Activated naive CD8-positive, alpha-beta T cell treated with anti-CD3 and anti-CD28 coated beads for 36 hours (primary cell): ENCODE results near the gene KRT78. TPM values are rescaled to one million over a fixed set of nuclear protein-coding genes. Genes with fewer than 3 reads are reported as not detected.

ENCODE experiments used
- DNase-seq: peaks from one replicate; pipeline ENCODE4 v3.0.0; 2021
- H3K27ac Mint-ChIP-seq: one replicate; pipeline ENCODE4 v1.8.0; 2022; ENCODE audit warnings: mild to moderate bottlenecking, moderate library complexity, mixed read lengths
- H3K27me3 Mint-ChIP-seq: one replicate; pipeline ENCODE4 v1.8.0; 2022; ENCODE audit warnings: mild to moderate bottlenecking, mixed read lengths
- H3K36me3 Mint-ChIP-seq: one replicate; pipeline ENCODE4 v1.8.0; 2021; ENCODE audit warnings: mild to moderate bottlenecking, mixed read lengths
- H3K4me1 Mint-ChIP-seq: one replicate; pipeline ENCODE4 v1.8.0; 2021; ENCODE audit warnings: mixed read lengths
- H3K4me3 Mint-ChIP-seq: one replicate; pipeline ENCODE4 v1.8.0; 2022; ENCODE audit warnings: mild to moderate bottlenecking, moderate library complexity, mixed read lengths
- H3K9me3 Mint-ChIP-seq: one replicate; pipeline ENCODE4 v1.8.0; 2022; ENCODE audit warnings: mixed read lengths
- total RNA-seq, 2 experiments: library from RNA; stranded (reverse); gene quantifications; one replicate each; pipeline ENCODE4 v1.2.3, GENCODE V29; 2021

Gene KRT78
- total RNA-seq, 2 experiments from 2014 or later = not detected

DNA sequence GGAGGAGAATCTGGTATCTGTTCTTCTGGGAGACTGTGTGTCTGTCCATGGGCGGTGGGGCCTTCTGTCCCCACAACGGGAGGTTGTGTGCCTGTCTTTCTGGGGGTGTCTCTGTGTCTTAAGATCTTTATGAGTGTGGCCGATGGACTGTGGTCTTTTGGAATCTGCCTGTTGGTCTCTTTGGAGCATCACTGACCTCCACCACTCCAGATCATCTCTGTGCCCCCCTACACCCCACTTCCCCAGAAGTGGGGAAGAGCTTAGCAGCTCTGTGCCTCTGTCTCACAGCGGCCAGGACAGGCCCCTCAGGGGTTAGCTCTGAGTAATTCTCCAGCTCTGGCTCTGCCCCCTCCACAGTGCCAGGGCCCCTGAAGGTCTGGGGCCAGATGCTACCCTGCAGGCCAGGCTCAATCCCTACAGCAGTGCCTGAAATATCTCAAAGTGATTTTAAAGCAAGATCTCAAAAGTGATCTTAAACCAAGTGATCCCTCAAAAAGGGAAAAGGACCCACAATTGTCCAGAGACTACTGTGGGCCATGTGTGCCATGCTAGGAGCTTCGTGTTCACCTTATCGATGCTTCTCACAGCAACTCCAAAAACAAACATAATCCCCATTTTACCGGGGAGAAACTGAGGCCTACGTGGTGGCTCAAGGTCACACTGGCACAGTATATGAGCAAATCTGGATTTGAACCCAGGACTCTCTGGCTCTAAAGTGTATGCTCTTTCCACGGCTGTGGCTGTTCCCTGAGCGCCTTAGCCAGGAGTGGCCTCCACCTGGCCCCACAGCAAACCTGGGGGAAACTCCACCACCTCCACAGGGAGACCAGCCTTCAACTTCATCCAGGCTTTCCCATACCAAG, 26.0 kb upstream of the KRT78 start:
- Mint-ChIP-seq H3K27ac (no peak overlapping the region), H3K9me3 (no peaks in the 10 kb centered on the region), H3K36me3 (no peaks in the 10 kb centered on the region), H3K4me1 (peaks cover 14% of the 10 kb centered on the region), H3K4me3 (peak overlapping the region; percentile 69), H3K27me3 (no peaks in the 10 kb centered on the region)
- DNase-seq = no peak

DNA sequence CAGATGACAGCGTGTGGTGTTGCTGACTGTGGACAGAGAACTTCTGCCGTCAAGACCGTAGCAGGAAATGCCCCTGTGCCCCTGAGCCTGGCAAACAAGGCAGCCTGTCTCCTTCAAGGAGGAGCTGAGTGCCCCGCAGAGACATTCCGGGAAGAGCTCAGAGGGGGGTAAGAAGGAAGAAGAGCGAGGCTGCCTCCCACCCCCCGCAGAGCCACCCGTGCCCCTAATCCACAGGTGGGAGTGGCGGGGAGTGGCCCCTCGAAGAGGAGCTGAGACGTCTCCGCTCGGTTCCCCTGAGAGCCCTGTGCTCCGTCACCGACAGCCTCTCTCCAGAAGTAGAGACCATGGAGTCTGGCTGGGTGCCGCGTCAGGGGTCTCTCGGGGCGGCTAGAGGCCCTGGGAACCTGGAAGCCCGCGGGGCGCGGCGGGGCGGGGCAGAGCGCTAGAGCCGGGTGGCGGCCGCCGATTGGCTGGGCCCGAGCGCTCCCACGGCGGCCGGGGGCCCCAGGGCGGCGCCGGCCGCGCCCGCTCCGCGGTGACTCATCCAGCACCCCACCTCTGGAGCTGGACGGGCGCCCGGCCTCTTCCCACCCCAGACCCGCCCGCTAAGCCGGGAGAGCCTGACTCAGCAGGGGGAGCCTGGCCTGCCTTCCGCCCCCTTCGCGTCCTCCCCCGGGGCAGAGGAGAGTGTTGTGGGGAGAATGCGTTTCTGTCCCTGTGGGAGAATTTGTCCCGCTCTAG, 25.2 kb upstream of the KRT78 start:
- H3K36me3 Mint-ChIP-seq = no peaks in the 10 kb centered on the region
- H3K27me3 Mint-ChIP-seq = no peaks in the 10 kb centered on the region
- no peak overlapping the region for H3K27ac Mint-ChIP-seq
- H3K9me3 Mint-ChIP-seq = no peaks in the 10 kb centered on the region
- peaks cover 15% of the 10 kb centered on the region for H3K4me1 Mint-ChIP-seq
- DNase-seq = peak; percentile 68
- peak overlapping the region; percentile 69 for H3K4me3 Mint-ChIP-seq

DNA sequence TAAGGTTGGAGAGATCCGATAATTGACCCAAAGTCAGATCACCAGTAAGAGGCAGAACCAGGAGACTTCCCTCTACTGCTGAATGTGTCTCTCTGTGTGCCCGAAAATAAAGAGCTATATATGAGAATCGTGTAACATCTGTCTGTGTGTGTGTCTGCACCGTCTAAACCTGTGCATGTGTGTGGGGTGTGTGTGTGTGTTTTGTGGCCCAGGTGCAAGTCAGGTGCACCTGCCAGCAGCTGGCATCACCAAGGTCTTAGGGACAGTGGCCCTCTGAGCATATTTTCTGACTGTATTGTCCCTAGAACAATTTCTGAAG, 24.7 kb upstream of the KRT78 start:
- no peaks in the 10 kb centered on the region for H3K27me3 Mint-ChIP-seq
- H3K27ac Mint-ChIP-seq = no peak overlapping the region
- H3K4me1 Mint-ChIP-seq = peaks cover 15% of the 10 kb centered on the region
- H3K9me3 Mint-ChIP-seq = no peaks in the 10 kb centered on the region
- peak overlapping the region; percentile 65 for H3K4me3 Mint-ChIP-seq
- H3K36me3 Mint-ChIP-seq = no peaks in the 10 kb centered on the region
- no peak for DNase-seq

DNA sequence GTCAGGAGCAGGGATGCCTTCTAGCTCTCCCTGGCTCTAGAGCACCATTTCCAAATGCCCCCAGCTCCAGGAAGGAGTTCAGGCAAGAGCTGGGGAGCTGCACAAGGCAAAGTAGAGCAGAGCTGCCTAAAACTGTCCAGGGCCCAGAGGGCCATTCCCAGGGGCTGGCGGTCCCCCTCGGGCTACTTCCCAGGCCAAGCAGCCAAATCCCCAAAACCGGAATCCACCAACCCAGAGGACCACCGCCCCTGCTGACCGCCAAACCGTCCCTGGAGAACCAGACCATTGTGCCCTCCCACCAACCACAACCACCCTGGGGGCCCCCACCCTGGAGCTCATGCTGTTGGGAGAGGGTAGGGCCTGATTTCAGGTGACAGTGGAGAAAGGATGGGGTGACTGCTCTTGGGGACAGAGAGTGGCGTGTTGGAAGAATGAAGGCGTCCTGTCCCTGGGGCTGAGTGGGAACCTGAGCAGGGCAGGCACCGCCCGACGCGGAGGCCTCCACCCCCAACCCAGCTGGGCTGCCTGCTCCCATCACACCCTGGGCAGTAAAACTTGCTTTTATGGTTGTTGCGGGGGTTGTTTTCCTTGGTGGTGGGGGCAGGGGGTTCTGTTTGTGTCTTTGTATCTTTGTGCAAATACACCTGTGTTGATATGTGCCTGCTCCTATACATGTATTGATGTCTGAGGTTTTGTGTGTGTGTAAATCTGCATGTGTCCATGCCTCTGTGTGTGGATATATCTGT, 24.0 kb upstream of the KRT78 start:
- H3K36me3 Mint-ChIP-seq = no peaks in the 10 kb centered on the region
- no peak for DNase-seq
- H3K27me3 Mint-ChIP-seq = no peaks in the 10 kb centered on the region
- H3K27ac Mint-ChIP-seq = no peak overlapping the region
- no peaks in the 10 kb centered on the region for H3K9me3 Mint-ChIP-seq
- H3K4me1 Mint-ChIP-seq = peaks cover 15% of the 10 kb centered on the region
- no peak overlapping the region for H3K4me3 Mint-ChIP-seq

DNA sequence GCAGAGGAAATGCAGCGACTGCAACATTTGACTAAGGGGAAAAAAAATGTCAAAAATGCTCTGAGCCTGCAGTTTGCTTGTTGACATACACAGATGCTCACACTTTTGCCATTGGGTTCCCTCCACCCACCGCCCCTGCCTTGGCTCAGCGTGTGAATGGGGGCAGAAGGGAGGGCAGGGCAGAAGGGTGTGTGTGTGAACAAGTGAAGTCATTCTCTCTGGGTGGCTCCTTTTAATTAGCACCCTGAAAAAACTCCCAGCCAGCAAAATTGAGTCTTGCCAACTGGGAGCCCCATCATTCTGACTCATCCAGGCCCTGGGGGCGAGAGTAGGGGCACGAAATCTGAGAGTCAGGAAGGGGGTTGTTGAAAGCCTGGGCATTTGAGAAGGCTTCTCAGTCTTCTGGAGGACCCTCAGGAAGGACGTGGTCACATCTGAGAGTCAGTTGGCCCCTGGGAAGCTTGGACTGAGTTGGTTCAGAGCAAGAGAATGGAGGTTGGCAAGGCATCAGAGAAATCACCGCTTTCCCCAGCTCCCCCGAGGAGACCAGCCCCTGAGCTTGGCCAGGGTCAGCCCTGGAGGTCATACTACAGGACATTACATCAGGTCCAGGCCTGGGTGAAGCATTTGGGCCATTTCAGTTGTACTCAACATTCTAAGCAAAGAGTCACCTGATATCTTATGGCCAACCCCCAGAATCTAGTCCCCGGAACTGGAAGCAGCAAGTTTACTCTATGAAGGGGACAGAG, 22.7 kb upstream of the KRT78 start:
- no peak overlapping the region for H3K4me3 Mint-ChIP-seq
- no peaks in the 10 kb centered on the region for H3K9me3 Mint-ChIP-seq
- no peaks in the 10 kb centered on the region for H3K27me3 Mint-ChIP-seq
- H3K27ac Mint-ChIP-seq = no peak overlapping the region
- no peak for DNase-seq
- H3K4me1 Mint-ChIP-seq = peaks cover 25% of the 10 kb centered on the region
- H3K36me3 Mint-ChIP-seq = no peaks in the 10 kb centered on the region

DNA sequence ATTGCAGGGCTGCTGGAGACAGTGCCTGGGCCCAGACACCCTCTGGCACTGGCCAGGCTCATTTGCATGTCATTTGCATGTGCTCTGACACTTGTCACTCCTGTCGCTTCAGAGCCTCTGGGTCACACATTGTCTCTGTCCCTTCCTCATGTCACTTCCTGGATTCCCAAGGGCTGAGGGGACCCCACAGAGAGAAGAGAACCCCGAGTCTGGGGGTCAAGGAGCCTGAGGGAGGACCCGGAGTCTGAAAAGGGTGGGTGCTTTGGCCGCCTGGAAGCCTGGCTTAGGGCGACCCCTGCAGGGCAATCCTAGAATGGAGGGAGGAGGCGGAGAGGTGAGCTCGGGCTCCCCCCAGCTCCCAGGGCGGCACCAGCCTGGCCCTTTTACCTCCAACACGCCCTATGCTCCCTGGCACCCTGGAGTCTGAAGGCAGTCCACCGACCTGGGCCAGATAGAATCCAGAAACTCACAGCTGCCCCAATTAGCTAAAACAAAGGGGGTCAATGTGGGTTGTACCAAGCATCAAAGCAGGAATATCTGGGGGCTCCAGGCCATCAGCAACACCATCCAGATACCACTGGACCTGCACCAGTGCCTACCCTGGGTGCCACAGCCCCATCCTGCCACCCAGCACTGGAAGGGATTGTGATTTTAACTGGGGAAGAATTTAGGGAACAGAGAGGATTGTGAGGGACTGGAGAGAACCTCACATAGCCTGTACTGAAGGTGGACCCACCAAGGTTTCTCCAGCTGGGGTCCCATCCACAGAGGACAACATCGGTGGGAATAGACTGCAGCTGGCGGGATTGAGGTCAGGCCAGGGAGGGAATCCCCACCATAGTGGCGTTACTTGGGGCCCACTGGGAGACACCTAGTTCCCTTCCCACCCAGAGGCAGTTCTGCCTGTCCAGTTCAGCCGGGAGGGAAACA, 21.8 kb upstream of the KRT78 start:
- no peaks in the 10 kb centered on the region for H3K9me3 Mint-ChIP-seq
- no peaks in the 10 kb centered on the region for H3K27me3 Mint-ChIP-seq
- no peaks in the 10 kb centered on the region for H3K36me3 Mint-ChIP-seq
- no peak overlapping the region for H3K27ac Mint-ChIP-seq
- H3K4me3 Mint-ChIP-seq = no peak overlapping the region
- peaks cover 25% of the 10 kb centered on the region for H3K4me1 Mint-ChIP-seq
- peak; percentile 80 for DNase-seq

DNA sequence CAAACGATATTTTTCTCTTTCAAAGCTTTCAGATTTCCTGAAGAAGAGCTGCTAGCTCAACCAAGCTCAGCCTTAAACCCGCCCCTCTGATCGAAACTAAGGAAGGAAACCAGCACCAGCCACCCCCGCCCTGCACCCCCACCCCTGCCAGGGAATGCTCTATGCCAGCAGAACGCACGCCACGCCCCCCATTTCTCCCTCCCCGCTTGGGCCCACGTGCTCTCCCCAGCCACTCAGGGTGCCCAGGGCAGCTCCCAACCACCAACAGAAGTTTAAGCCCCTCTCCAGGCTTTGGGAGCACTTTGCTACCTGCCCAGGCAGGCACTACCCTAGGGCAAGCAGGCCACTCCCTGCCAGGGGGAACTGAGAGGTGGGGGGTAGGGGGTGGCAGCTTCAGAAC, 18.8 kb upstream of the KRT78 start:
- H3K4me1 Mint-ChIP-seq = peaks cover 17% of the 10 kb centered on the region
- H3K36me3 Mint-ChIP-seq = no peaks in the 10 kb centered on the region
- no peak overlapping the region for H3K27ac Mint-ChIP-seq
- no peak overlapping the region for H3K4me3 Mint-ChIP-seq
- no peaks in the 10 kb centered on the region for H3K9me3 Mint-ChIP-seq
- H3K27me3 Mint-ChIP-seq = no peaks in the 10 kb centered on the region
- DNase-seq = peak; percentile 40

DNA sequence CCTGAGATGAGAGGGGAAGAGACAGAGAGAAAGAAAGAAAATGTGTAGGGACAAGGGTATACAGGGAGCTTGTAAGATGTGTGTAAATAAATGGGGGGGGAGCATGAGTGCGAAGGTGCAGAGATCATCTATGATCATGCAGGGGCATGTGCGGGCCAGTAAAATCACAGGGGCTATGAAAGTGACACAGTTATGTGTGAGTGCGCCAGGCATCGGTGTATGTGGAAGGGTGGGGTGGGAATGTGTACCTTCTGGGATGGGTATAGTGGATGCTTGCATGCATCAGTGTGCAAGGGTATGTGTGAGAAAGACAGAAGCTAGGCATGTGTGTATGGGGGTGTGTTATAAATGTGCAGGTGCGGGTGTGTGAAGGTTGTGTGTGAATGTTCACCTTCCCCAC, 18.4 kb upstream of the KRT78 start:
- no peaks in the 10 kb centered on the region for H3K36me3 Mint-ChIP-seq
- H3K27ac Mint-ChIP-seq = no peak overlapping the region
- H3K4me3 Mint-ChIP-seq = no peak overlapping the region
- no peaks in the 10 kb centered on the region for H3K27me3 Mint-ChIP-seq
- H3K9me3 Mint-ChIP-seq = no peaks in the 10 kb centered on the region
- peaks cover 17% of the 10 kb centered on the region for H3K4me1 Mint-ChIP-seq
- DNase-seq = no peak

DNA sequence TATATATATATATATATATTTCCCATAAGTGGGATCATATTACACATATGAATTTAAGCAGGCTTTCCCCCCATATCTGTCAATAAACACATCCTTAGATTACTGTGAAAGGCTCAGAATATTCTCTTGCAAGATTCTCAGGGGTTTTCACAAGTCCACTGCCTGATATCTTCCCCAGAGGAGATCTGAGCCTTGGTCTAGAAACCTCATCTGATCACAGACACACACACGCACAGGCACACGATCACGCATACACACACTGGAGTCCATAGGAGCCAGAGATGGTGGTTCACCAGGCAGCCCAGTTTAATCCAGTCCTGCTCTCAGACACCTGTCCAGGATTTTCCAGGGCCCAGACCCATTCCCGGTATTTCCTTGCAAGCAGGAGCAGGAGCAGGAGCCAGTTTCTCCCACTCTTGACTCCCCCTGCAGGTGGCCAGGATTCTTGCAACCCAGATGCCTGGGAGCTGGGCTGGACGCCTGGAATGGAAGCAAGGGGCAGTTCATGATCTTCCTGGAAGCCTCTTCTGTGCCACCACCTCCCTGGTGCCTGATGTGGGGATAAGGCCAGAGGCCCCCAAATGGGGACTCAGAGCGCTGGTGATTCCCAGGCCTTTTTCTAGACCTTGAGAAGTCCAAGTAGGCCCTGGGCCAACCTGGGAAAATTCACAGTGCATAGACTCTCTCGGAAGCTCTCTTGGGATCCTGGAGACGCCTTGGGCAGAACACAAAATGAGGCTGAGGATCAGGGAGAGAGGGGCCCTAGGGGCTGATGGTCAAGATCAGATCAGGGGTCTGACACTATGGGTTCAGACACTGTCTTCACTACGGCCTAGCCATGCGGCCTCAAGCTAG, 16.5 kb upstream of the KRT78 start:
- Mint-ChIP-seq H3K9me3 (no peaks in the 10 kb centered on the region), H3K27ac (no peak overlapping the region), H3K4me1 (peaks cover 12% of the 10 kb centered on the region), H3K27me3 (no peaks in the 10 kb centered on the region), H3K4me3 (no peak overlapping the region), H3K36me3 (no peaks in the 10 kb centered on the region)
- DNase-seq = peak; percentile 26

DNA sequence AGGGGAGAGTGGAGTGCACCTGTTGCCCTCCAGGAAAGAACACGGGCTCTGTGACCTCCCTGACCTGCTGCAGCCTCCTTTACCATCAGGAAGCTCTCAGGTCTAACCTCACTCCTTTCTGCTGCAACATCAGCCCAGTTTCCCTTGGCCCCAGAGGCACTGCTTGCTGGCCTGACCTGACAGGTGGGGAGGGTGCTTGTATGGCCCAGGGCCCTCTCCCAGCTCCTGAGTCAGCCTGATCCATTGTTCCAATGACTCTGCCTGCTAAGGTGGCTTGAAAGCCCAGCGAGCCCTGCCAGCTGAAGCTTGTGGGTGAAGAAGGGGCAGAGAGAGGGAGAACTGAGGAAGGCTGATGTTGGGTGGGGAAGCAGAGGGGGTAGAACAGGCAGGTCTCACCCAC, 13.2 kb upstream of the KRT78 start:
- H3K36me3 Mint-ChIP-seq = no peaks in the 10 kb centered on the region
- no peak overlapping the region for H3K27ac Mint-ChIP-seq
- no peak overlapping the region for H3K4me3 Mint-ChIP-seq
- DNase-seq = no peak
- H3K4me1 Mint-ChIP-seq = peaks cover 2% of the 10 kb centered on the region
- H3K9me3 Mint-ChIP-seq = no peaks in the 10 kb centered on the region
- H3K27me3 Mint-ChIP-seq = no peaks in the 10 kb centered on the region

DNA sequence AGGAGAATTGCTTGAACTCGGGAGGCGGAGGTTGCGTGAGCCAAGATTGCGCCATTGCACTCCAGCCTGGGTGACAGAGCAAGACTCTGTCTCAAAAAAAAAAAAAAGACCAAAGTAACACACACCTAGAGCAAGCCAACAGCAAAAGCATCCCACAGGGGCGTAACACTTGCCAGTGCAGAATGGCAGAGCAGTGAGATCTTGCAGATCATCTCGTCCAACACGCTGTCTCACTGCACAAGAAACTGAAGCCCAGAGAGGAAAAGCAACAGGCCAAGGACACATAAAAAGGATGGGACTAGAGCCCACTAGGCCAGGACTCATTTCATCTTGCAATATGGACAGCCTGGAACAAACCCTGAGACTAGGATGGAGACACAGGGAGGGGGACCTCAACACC, 12.7 kb upstream of the KRT78 start:
- H3K4me3 Mint-ChIP-seq = no peak overlapping the region
- no peak for DNase-seq
- H3K36me3 Mint-ChIP-seq = no peaks in the 10 kb centered on the region
- H3K27ac Mint-ChIP-seq = no peak overlapping the region
- no peaks in the 10 kb centered on the region for H3K4me1 Mint-ChIP-seq
- H3K9me3 Mint-ChIP-seq = no peaks in the 10 kb centered on the region
- no peaks in the 10 kb centered on the region for H3K27me3 Mint-ChIP-seq

DNA sequence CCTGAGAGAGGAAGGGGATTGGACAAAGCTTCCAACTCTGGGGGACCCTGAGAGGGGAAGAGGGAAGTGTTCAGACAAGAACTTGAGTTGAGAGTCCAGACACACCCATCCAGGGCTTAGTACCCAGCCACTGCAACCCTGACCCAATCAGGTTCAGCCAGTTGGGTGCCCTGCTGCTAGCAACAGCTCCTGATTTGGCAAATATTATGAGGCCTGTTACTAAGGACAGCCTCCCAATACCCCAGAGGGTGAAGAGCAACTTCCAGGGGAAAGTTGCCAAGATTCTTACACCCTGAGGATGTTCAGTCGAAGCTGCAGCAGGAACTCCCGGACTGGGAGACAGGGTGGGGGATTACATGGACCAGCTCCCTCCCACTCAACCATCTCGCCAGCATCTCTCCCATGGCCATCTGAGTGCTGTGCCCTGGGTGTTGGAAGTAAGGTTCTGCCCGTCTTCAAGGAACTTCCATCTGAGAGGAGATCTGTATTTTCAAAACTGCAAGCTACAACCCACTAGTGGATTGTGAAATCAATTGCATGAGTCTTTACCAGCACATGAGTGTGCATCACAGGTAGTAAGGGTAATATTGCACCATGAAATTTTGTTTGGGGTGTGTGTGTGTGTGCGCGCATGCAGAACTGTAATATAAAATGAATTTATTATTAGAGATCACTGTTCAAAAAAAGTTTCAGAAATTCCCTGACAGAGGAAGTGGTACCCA, 11.5 kb upstream of the KRT78 start:
- DNase-seq = no peak
- no peaks in the 10 kb centered on the region for H3K4me1 Mint-ChIP-seq
- H3K27me3 Mint-ChIP-seq = no peaks in the 10 kb centered on the region
- H3K9me3 Mint-ChIP-seq = no peaks in the 10 kb centered on the region
- no peak overlapping the region for H3K27ac Mint-ChIP-seq
- no peaks in the 10 kb centered on the region for H3K36me3 Mint-ChIP-seq
- no peak overlapping the region for H3K4me3 Mint-ChIP-seq

DNA sequence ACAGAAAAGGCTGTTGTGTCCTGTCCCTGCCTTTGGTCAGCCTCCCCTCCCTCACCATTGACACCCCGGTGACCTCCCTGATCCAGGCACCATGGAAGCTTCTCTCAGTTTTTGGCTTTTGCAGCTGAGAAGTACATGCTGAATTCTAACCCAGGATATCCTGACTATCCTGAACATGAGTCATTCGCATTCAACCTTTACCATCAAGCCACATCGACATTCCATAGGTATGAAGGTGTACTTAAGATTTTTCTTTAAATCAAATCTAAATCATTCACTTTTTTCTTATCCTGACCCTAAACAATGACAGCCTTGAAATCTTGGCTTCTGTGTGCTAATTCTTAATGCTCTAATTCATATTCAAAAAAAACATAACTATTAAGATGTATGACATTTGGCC, 8.7 kb upstream of the KRT78 start:
- H3K27me3 Mint-ChIP-seq = no peaks in the 10 kb centered on the region
- no peak overlapping the region for H3K4me3 Mint-ChIP-seq
- no peak for DNase-seq
- H3K27ac Mint-ChIP-seq = no peak overlapping the region
- no peaks in the 10 kb centered on the region for H3K9me3 Mint-ChIP-seq
- H3K4me1 Mint-ChIP-seq = no peaks in the 10 kb centered on the region
- no peaks in the 10 kb centered on the region for H3K36me3 Mint-ChIP-seq
